A375 (cell line): ENCODE measurements around the gene HHEX. TPM values are rescaled to one million over a fixed set of nuclear protein-coding genes. Genes with fewer than 3 reads are reported as not detected.

Source experiments
- small RNA-seq: library from RNA; depleted of rRNA; stranded (forward); fragments of <200 nt; gene quantifications from one replicate; pipeline ENCODE3, GENCODE V24; 2014
- total RNA-seq: library from RNA; depleted of rRNA; stranded (reverse); fragments of >200 nt; shearing (Covaris generic); gene quantifications from 2 replicates; pipeline ENCODE4 v1.2.3, GENCODE V29; 2014; rRNA removed

The HHEX gene
- 10.6 and 12.5 TPM in 2 replicates for total RNA-seq

DNA sequence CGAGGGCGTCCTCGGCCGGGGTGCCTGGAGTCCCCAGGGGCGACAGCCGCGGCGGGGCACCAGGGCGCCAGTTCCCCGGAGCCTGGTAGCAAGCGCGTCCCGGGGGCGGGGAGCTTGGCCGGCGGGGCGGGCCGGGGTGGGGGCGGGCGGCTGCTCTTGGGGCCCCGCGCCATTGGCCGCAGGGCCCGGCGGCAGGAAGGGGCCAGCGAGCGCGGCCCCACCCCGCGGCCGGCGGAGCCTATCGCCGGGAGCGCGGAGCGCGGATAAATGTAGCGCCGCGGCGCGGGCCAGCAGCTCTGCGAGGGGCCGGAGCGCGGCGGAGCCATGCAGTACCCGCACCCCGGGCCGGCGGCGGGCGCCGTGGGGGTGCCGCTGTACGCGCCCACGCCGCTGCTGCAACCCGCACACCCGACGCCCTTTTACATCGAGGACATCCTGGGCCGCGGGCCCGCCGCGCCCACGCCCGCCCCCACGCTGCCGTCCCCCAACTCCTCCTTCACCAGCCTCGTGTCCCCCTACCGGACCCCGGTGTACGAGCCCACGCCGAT, at the start of gene HHEX:
HHEX (plus strand) TSS at position 293 of the 548 bp plus-strand sequence; CDS start at position 325, 32 bp downstream.

Small RNAs within 50 kb of the gene (small RNA-seq; reads per million reads assigned to genes)
- not detected for gene RF00019
- not detected for gene RN7SL644P

Other genes starting within 250 kb of the HHEX start
- gene IDE, start 115.9 kb upstream of the HHEX start, total RNA-seq: 15.1 and 15.7 TPM in 2 replicates
- 39.6 and 45.6 TPM in 2 replicates for gene KIF11, start 96.8 kb upstream of the HHEX start, total RNA-seq
- gene EXOC6, start 158.6 kb downstream of the HHEX start, total RNA-seq: 10.4 and 12.0 TPM in 2 replicates